ENCODE results near the gene GNAI2.

DNA sequence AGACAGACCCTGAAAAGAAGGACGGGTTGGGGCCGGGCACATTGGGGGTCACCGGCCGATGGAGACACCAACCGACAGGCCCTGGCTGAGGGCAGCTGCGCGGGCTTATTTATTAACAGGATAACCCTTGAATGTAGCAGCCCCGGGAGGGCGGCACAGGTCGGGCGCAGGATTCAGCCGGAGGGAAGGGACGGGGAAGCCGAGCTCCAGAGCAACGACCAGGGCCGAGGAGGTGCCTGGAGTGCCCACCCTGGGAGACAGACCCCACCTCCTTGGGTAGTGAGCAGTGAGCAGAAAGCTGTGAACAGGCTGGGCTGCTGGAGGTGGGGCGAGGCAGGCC is 40.7 kb downstream of the GNAI2 start:
- TF ChIP-seq ZNF274 (IDR thresholded peaks at IDR 0.05; ENCODE audit: low read depth, low read length) = no peak
- no peak for TF ChIP-seq SUZ12 (IDR thresholded peaks at IDR 0.05; ENCODE audit: extremely low read depth, insufficient read depth, insufficient read length)
- no peak for TF ChIP-seq YY1 (IDR thresholded peaks at IDR 0.05; ENCODE audit: insufficient read depth, insufficient read length)
